HCT116 (cell line): Measurements from ENCODE around the gene TMCC1.

ENCODE experiments used
- CTCF ChIP-seq, 3 experiments: fragments of 200-600 bp in 1 of 3; sonication (generic) in 1 of 3; IDR thresholded peaks in 2 of 3; conservative IDR thresholded peaks in 1 of 3; 2 replicates each; pipeline ENCODE4 v1.5.1; 2012 to 2017; ENCODE audit warnings: low read depth in 2 of 3, low read length in 2 of 3, antibody characterized with exemption in 1 of 3, borderline replicate concordance in 1 of 3, control low read depth in 1 of 3, mild to moderate bottlenecking in 1 of 3, mixed read lengths in 1 of 3, mixed run types in 1 of 3, moderate library complexity in 1 of 3; ENCODE audit not compliant: insufficient read depth in 1 of 3
- EZH2 ChIP-seq: fragments of 200-600 bp; sonication (generic); IDR thresholded peaks from 2 replicates; pipeline ENCODE4 v1.6.1; 2017; ENCODE audit warnings: antibody characterized with exemption, mixed run types
- EZH2phosphoT487 ChIP-seq: fragments of 200-600 bp; IDR thresholded peaks from 2 replicates; pipeline ENCODE4 v1.6.1; 2018; ENCODE audit warnings: antibody characterized with exemption, borderline replicate concordance
- JUND ChIP-seq: IDR thresholded peaks from 2 replicates; pipeline ENCODE4 v1.6.1; 2012
- POLR2A ChIP-seq: IDR thresholded peaks from 2 replicates; pipeline ENCODE4 v1.7.0; 2011; ENCODE audit warnings: borderline replicate concordance; ENCODE audit not compliant: insufficient read depth, insufficient read length; ENCODE audit errors: extremely low read depth
- POLR2AphosphoS5 ChIP-seq: IDR thresholded peaks from 2 replicates; pipeline ENCODE4 v1.6.1; 2011; ENCODE audit warnings: mild to moderate bottlenecking, low read depth, low read length, moderate library complexity
- RAD21 ChIP-seq: IDR thresholded peaks from 2 replicates; pipeline ENCODE4 v1.6.1; 2012; ENCODE audit warnings: low read depth, mild to moderate bottlenecking
- SIN3A ChIP-seq: IDR thresholded peaks from 2 replicates; pipeline ENCODE4 v1.6.1; 2012; ENCODE audit warnings: low read depth
- YY1 ChIP-seq: IDR thresholded peaks from 2 replicates; pipeline ENCODE4 v1.6.1; 2011; ENCODE audit warnings: low read length, low read depth, moderate library complexity, mild to moderate bottlenecking; ENCODE audit not compliant: insufficient replicate concordance; ENCODE audit errors: extremely low read depth

- TF ChIP-seq CTCF (IDR thresholded peaks at IDR 0.05 in 2 of 3, conservative IDR thresholded peaks at IDR 0.05 in 1 of 3; ENCODE audit: borderline replicate concordance in 1 of 3, insufficient read depth in 1 of 3, low read depth in 2 of 3, low read length in 2 of 3) (no peak), SIN3A (no peak), EZH2phosphoT487 (no peak), EZH2 (no peak), RAD21 (no peak), YY1 (no peak), POLR2A (no peak), POLR2AphosphoS5 (no peak), JUND (no peak)
Observed at GRCh38 chr3:129727707-129728106, 165.8 kb downstream of the TMCC1 start.
